ENCODE measurements around the gene PRKAG2.

GRCh38 chr7:151702961-151703360 is 174.0 kb downstream of the PRKAG2 start:
- TF ChIP-seq CTCF (IDR thresholded peaks at IDR 0.05 in 8 of 11, conservative IDR thresholded peaks at IDR 0.05 in 3 of 11) (no peak), POLR2A (IDR thresholded peaks at IDR 0.05) (no peak), POLR2AphosphoS5 (IDR thresholded peaks at IDR 0.05) (no peak)
